Measurements from ENCODE around the gene MBD3L4. TPM values are rescaled to one million over a fixed set of nuclear protein-coding genes. Genes with fewer than 3 reads are reported as not detected.

Gene MBD3L4
- polyA plus RNA-seq, 1 donor (not counting 4 experiments of a cell fraction or from before 2014, with no cell fraction given): not detected

- H4K20me1 ChIP-seq (ENCODE audit: control insufficient read depth, extremely low read depth, insufficient read depth, low read length): no peaks in the 10 kb centered on the region
- dilution Hi-C loops (cut with MboI; ENCODE audit: extremely low pct_ligation_motif_present, low sequenced_read_pairs): no loop called here
These were observed 29.0 kb downstream of the MBD3L4 start for GRCh38 chr19:7010722-7011593.

GRCh38 chr19:7007859-7008258 is 32.1 kb downstream of the MBD3L4 start:
- DNase-seq (ENCODE audit: low read depth, low spot score): no peak
- no peak overlapping the region for H3K27ac ChIP-seq (ENCODE audit: control insufficient read depth, insufficient read depth, low read length)
- no peaks in the 10 kb centered on the region for H3K27me3 ChIP-seq (ENCODE audit: control insufficient read depth, extremely low read depth, insufficient read depth, low read length)
- no peak overlapping the region for H2AFZ ChIP-seq (ENCODE audit: control insufficient read depth, low read length)
- FAIRE-seq: no peak
- H3K4me2 ChIP-seq (ENCODE audit: control insufficient read depth, extremely low read depth, insufficient read depth, low read depth, low read length): no peak overlapping the region
- dilution Hi-C loops (cut with MboI; ENCODE audit: extremely low pct_ligation_motif_present, low sequenced_read_pairs): no loop called here
- no peak overlapping the region for H3K4me3 ChIP-seq (ENCODE audit: control insufficient read depth in 2 of 3, extremely low read depth in 1 of 3, insufficient read depth in 2 of 3, low read depth in 1 of 3, low read length in 3 of 3)
- H3K9me1 ChIP-seq (ENCODE audit: control insufficient read depth, extremely low read depth, insufficient read depth, low read length): no peaks in the 10 kb centered on the region
- H3K36me3 ChIP-seq (ENCODE audit: control insufficient read depth in 2 of 2, extremely low read depth in 1 of 2, insufficient read depth in 2 of 2, low read length in 2 of 2): no peaks in the 10 kb centered on the region
- no peak for TF ChIP-seq CTCF (optimal IDR thresholded peaks at IDR 0.05 in 1 of 3, IDR thresholded peaks at IDR 0.05 in 1 of 3, conservative IDR thresholded peaks at IDR 0.05 in 1 of 3; ENCODE audit: extremely low read depth in 1 of 3, insufficient read depth in 2 of 3, low read length in 3 of 3)
- no peaks in the 10 kb centered on the region for H3K4me1 ChIP-seq (ENCODE audit: control insufficient read depth, extremely low read depth, insufficient read depth, low read length)
- H4K20me1 ChIP-seq (ENCODE audit: control insufficient read depth, extremely low read depth, insufficient read depth, low read length): no peaks in the 10 kb centered on the region
- peaks cover 3% of the 10 kb centered on the region for H3K9me3 ChIP-seq (ENCODE audit: control insufficient read depth, low read depth, low read length)
- no peak overlapping the region for H3K9ac ChIP-seq (ENCODE audit: control insufficient read depth, extremely low read depth, insufficient read depth, low read length)
- no peaks in the 10 kb centered on the region for H3K79me2 ChIP-seq (ENCODE audit: control insufficient read depth, insufficient read depth, low read length)

More at GRCh38 chr19:7010722-7011593, 29.0 kb downstream of the MBD3L4 start:
- DNase-seq (ENCODE audit: low read depth, low spot score) (no peak), FAIRE-seq (no peak)
- Histone ChIP-seq H3K9me1 (ENCODE audit: control insufficient read depth, extremely low read depth, insufficient read depth, low read length) (no peaks in the 10 kb centered on the region), H3K4me2 (ENCODE audit: control insufficient read depth, extremely low read depth, insufficient read depth, low read depth, low read length) (no peak overlapping the region), H3K79me2 (ENCODE audit: control insufficient read depth, insufficient read depth, low read length) (no peaks in the 10 kb centered on the region), H3K27me3 (ENCODE audit: control insufficient read depth, extremely low read depth, insufficient read depth, low read length) (no peaks in the 10 kb centered on the region), H3K9ac (ENCODE audit: control insufficient read depth, extremely low read depth, insufficient read depth, low read length) (no peak overlapping the region), H3K9me3 (ENCODE audit: control insufficient read depth, low read depth, low read length) (peaks cover 3% of the 10 kb centered on the region), H3K4me3 (ENCODE audit: control insufficient read depth in 2 of 3, extremely low read depth in 1 of 3, insufficient read depth in 2 of 3, low read depth in 1 of 3, low read length in 3 of 3) (no peak overlapping the region), H3K27ac (ENCODE audit: control insufficient read depth, insufficient read depth, low read length) (no peak overlapping the region), H2AFZ (ENCODE audit: control insufficient read depth, low read length) (no peak overlapping the region), H3K4me1 (ENCODE audit: control insufficient read depth, extremely low read depth, insufficient read depth, low read length) (no peaks in the 10 kb centered on the region), H3K36me3 (ENCODE audit: control insufficient read depth in 2 of 2, extremely low read depth in 1 of 2, insufficient read depth in 2 of 2, low read length in 2 of 2) (no peaks in the 10 kb centered on the region)
- no peak for TF ChIP-seq EZH2 (IDR thresholded peaks at IDR 0.05; ENCODE audit: low read length)
- TF ChIP-seq CTCF (optimal IDR thresholded peaks at IDR 0.05 in 1 of 3, IDR thresholded peaks at IDR 0.05 in 1 of 3, conservative IDR thresholded peaks at IDR 0.05 in 1 of 3; ENCODE audit: extremely low read depth in 1 of 3, insufficient read depth in 2 of 3, low read length in 3 of 3): no peak

Data from keratinocyte (primary cell).